22Rv1 (cell line): ENCODE results near the gene FN3K.

Source experiments
- CTCF ChIP-seq: fragments of 450-650 bp; IDR thresholded peaks from 2 replicates; pipeline ENCODE4 v1.5.1; 2017; ENCODE audit warnings: mild to moderate bottlenecking
- ZFX ChIP-seq: fragments of 450-650 bp; IDR thresholded peaks from 2 replicates; pipeline ENCODE4 v1.6.1; 2017; ENCODE audit warnings: antibody characterized with exemption, borderline replicate concordance

- TF ChIP-seq CTCF (no peak), ZFX (no peak)
These were observed 15.0 kb downstream of the FN3K start for GRCh38 chr17:82750241-82750908.
